GM12865 (cell line): ENCODE results near the gene DSTN.

Source experiments
- DNase-seq: peaks from one replicate; pipeline ENCODE4 v3.0.0; 2010; ENCODE audit warnings: low read depth
- H3K4me3 ChIP-seq: 2 replicates; pipeline ENCODE4 v1.5.1; 2011; ENCODE audit warnings: mild to moderate bottlenecking, low read depth, low read length, control low read depth
- TF ChIP-seq, protein P1 (sequence below): IDR thresholded peaks from 2 replicates; pipeline ENCODE4 v1.5.1; 2011; ENCODE audit warnings: low read length, control low read depth, low read depth, inconsistent platforms; ENCODE audit not compliant: insufficient read depth; ENCODE audit errors: missing control alignments

Gene DSTN

DNA sequence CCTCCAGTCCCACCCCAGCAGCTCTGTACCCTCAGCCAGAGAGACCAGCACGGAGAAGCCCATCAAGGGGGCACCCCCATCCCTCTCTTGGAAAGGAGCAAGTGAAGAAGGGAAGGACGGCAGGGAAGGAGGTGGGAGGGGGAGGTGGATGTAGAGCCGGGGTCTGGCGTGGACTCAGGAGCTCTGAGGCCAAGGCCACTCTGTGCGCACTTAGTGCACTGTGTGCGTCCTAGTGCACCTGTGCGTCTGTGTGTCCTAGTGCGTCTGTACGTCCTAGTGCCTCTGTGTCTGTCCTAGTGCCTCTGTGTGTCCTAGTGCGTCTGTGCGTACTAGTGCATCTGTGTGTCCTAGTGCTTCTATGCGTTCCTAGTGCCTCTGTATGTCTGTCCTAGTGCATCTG is 54.2 kb downstream of the DSTN start:
- DNase-seq, result no peak
- no peak overlapping the region for H3K4me3 ChIP-seq
- TF ChIP-seq, protein P1, sequence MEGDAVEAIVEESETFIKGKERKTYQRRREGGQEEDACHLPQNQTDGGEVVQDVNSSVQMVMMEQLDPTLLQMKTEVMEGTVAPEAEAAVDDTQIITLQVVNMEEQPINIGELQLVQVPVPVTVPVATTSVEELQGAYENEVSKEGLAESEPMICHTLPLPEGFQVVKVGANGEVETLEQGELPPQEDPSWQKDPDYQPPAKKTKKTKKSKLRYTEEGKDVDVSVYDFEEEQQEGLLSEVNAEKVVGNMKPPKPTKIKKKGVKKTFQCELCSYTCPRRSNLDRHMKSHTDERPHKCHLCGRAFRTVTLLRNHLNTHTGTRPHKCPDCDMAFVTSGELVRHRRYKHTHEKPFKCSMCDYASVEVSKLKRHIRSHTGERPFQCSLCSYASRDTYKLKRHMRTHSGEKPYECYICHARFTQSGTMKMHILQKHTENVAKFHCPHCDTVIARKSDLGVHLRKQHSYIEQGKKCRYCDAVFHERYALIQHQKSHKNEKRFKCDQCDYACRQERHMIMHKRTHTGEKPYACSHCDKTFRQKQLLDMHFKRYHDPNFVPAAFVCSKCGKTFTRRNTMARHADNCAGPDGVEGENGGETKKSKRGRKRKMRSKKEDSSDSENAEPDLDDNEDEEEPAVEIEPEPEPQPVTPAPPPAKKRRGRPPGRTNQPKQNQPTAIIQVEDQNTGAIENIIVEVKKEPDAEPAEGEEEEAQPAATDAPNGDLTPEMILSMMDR, result no peak

DNA sequence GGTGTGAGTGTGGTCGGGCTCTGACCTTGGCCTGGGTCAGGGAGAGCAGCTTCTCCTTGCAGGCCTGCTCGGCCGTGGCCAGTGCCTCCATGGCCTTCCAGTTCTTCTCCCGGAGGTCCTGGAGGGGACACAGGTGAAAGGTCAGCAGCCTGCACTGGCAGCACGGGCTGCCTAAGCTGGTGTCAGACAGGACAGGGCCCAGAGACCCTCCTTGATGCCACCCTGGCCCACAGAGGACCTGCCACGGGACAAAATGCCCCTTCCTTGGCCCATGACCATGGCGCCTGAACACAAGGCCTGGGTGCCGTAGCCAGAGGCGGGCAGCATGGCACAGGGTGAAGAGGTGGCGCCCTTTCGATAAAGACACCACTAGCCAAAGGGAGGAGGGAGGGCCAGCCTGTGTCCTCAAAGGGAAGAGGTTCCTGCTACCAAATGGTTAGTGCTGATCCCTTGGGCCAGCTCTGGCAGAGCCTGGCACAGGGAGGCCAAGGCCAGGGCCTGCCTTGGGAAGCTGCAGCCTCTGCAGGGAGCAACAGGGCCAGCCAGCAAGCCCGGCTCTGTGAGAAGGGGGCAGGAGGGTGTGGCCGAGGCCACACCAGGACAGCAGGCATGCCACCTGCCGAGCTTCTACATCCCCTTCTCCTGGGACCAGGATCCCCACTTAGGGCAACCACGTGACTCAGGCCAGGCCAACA is 54.8 kb downstream of the DSTN start:
- H3K4me3 ChIP-seq, result no peak overlapping the region
- TF ChIP-seq, protein P1, result no peak
- no peak for DNase-seq

DNA sequence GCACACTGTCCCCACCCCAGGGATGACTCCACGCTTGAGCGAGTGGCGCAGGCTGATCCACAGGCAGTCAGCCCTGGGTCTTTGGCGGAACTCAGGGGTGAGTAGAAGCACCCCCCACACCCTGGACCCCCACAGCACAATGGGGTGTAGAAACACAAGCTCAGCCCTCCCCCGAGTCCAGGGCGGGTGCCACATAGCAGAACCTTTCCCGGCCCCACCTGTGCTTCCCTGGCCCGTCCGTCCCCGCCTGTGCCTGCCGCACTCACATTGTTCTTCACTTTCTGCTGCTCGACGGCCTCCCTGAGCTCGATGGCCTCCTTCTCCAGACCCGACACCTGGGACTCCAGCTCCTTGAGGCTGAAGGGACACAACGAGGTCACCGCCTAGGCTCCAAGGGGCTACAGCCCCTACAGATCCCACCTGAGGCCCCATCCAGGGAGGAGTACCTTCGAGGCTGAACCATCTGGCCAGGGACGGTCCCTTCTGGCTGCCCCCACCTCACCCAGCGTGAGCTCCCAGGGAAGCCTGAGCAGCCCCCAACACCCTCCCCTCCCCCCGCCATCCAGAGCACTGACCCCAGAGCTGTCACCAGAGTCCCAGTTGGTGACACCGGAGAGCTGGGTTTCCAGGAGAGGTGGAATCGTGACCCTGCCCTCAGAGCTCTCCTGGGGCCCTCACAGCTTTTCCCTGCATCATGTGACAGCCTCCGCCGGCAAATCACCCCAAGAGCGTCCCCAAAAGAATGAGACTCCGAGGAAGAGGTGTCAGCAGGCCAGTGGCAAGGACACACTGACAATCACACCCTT is 55.6 kb downstream of the DSTN start:
- DNase-seq, result no peak
- TF ChIP-seq, protein P1, result no peak
- H3K4me3 ChIP-seq, result no peak overlapping the region

DNA sequence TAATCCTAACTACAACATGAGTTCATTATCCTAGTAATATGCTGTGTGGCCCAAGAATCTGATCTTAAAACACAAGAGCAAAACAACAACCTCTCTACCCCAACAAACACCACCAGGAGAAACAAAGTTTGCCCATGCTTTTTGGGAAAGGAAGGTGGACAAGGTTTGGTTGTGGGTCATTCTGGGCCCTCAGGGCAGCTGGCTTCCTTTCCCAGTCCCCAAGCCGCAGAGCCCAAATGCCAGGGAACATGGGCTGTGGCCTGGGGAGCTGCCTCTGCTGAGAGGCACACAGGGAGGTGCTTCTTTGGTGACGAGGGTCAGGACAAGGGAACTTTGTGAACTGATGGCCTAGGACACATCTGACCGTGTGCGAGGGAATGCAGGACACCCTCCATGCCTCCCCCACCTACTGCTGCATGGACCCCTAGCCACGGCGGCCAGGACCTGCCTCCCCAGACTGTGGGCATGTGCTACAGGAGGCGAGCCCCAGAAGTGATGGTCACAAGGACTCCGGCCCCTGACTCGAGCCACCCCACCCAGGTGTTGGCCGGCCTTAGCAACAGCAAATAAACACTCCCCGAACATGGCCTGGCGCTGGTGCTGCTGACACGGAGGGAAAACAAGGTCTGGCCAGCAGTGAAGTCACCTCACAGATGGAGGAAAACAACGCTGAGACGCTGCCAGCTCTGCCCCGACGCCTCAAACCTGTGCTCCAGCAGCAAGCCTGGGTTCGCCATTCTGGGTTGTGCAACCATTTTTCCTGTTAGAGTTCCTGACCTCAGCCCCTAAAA is 56.5 kb downstream of the DSTN start:
- DNase-seq, result no peak
- H3K4me3 ChIP-seq, result no peak overlapping the region
- TF ChIP-seq, protein P1, result no peak

DNA sequence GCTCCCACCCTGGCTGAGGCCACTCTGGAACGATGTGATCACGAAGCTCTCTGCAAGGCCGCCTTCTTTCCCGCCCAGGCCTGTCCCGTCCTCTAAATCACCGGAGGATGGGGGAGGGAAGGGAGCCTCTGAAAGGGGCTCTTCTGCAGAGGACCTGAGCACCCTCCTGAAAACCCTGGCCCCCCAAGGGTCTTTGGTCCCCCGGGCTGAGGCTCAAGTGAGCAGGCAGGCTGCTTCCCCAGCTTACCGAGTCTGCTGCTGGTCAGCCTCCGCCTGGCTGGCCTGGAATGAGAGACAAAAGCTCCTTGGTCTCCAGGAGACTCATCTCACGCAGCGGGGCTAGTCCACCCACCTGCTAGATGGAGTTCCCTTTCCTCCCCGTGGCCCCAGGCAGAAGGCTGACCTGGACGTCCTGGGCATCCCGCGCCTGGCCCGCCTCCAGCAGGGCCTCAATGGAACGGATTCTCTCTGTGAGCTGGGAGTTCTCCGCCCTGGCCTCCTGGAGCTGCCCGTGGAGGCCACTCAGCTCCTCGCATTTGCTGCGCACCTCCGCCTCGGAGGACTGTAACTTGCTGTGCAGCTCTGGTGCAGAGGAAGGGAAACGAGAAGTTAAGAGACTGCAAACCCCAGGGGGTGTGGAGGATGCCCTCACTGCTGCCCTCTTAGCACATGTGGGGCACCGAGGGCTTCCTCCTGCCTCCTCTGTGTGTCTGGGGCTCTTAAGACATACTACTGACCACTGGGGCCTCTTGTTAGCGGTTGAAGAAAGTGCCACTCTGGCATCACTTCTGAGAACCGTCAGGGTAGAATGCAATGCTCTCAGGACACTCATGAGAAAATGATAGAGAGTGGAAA is 57.5 kb downstream of the DSTN start:
- no peak for DNase-seq
- TF ChIP-seq, protein P1, result no peak
- H3K4me3 ChIP-seq, result no peak overlapping the region
